ENCODE data around the gene G6PC3.

Gene G6PC3

DNA sequence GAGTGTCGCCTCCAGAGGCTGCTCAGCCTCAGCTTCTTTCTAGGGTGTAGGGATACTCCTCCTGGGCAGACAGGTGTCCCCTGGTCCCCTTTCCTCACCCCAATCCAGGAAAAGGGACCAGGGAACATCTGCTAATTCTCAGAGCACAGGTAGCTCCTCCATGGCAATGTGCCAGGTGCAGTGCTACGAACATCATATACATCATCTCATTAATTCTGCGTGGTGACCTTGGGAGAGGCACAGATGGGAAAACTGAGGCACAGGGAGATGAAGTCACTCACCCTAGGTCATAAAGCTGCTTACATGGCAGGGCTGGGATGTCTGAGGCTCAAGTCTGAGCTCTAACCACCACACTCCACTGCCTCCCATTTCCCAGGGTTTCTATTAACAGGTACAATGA lies 41.2 kb downstream of the G6PC3 start:
- Histone ChIP-seq H3K9me3 (replicated peaks in 1 of 11) (no peaks in the 10 kb centered on the region), H3K9ac (peak overlapping the region; percentile 27 to 84 (median 74); a peak in 16 of 22 replicates), H3K27me3 (no peaks in the 10 kb centered on the region), H3K36me3 (peaks cover 0 to 26% (median 11%) of the 10 kb centered on the region in 11 experiments; a peak in 11 of 22 replicates), H4K20me1 (peaks cover 33 to 100% (median 84%) of the 10 kb centered on the region in 11 experiments; a peak in 19 of 22 replicates), H3K4me2 (peak overlapping the region; percentile 96 to 100 (median 99)), H3K4me3 (peak overlapping the region in 6 of 10 experiments; percentile 50 to 73 (median 64); a peak in 7 of 20 replicates), H3K27ac (peak overlapping the region in 10 of 11 experiments; percentile 53 to 79 (median 74); a peak in 18 of 22 replicates), H3K4me1 (peaks cover 87 to 100% (median 99%) of the 10 kb centered on the region in 10 experiments)
- no peak for TF ChIP-seq Cebpa-rat (IDR thresholded peaks at IDR 0.05)

- H3K36me3 ChIP-seq, result peaks cover 0 to 33% (median 15%) of the 10 kb centered on the region in 11 experiments; a peak in 12 of 22 replicates
- no peaks in the 10 kb centered on the region for H3K27me3 ChIP-seq
- TF ChIP-seq Cebpa-rat (IDR thresholded peaks at IDR 0.05), result no peak
- peak overlapping the region in 10 of 11 experiments; percentile 3 to 84 (median 60); a peak in 14 of 22 replicates for H3K9ac ChIP-seq
- H3K4me2 ChIP-seq, result peak overlapping the region; percentile 96 to 100 (median 99)
- H3K4me3 ChIP-seq, result peak overlapping the region in 2 of 10 experiments; percentile 63 to 72; a peak in 2 of 20 replicates
- H3K27ac ChIP-seq, result peak overlapping the region in 10 of 11 experiments; percentile 2 to 79 (median 72); a peak in 17 of 22 replicates
- no peaks in the 10 kb centered on the region for H3K9me3 ChIP-seq (replicated peaks in 1 of 11)
- peaks cover 87 to 100% (median 99%) of the 10 kb centered on the region in 10 experiments for H3K4me1 ChIP-seq
- peaks cover 36 to 100% (median 86%) of the 10 kb centered on the region in 11 experiments; a peak in 19 of 22 replicates for H4K20me1 ChIP-seq
Observed at GRCh38 chr17:44112284-44113280, 42.0 kb downstream of the G6PC3 start.

GRCh38 chr17:44113382-44113781 lies 42.8 kb downstream of the G6PC3 start:
- H3K4me3 ChIP-seq, result no peak overlapping the region; a peak in 1 of 20 replicates
- H4K20me1 ChIP-seq, result peaks cover 43 to 100% (median 86%) of the 10 kb centered on the region in 11 experiments; a peak in 19 of 22 replicates
- no peak for TF ChIP-seq Cebpa-rat (IDR thresholded peaks at IDR 0.05)
- H3K27me3 ChIP-seq, result no peaks in the 10 kb centered on the region
- H3K9ac ChIP-seq, result peak overlapping the region in 7 of 11 experiments; percentile 3 to 84 (median 75); a peak in 10 of 22 replicates
- H3K4me1 ChIP-seq, result peaks cover 80 to 100% (median 99%) of the 10 kb centered on the region in 10 experiments
- peaks cover 0 to 38% (median 16%) of the 10 kb centered on the region in 11 experiments; a peak in 12 of 22 replicates for H3K36me3 ChIP-seq
- no peaks in the 10 kb centered on the region for H3K9me3 ChIP-seq (replicated peaks in 1 of 11)
- H3K27ac ChIP-seq, result peak overlapping the region in 8 of 11 experiments; percentile 13 to 79 (median 74); a peak in 10 of 22 replicates
- H3K4me2 ChIP-seq, result peak overlapping the region; percentile 96 to 100 (median 99)

DNA sequence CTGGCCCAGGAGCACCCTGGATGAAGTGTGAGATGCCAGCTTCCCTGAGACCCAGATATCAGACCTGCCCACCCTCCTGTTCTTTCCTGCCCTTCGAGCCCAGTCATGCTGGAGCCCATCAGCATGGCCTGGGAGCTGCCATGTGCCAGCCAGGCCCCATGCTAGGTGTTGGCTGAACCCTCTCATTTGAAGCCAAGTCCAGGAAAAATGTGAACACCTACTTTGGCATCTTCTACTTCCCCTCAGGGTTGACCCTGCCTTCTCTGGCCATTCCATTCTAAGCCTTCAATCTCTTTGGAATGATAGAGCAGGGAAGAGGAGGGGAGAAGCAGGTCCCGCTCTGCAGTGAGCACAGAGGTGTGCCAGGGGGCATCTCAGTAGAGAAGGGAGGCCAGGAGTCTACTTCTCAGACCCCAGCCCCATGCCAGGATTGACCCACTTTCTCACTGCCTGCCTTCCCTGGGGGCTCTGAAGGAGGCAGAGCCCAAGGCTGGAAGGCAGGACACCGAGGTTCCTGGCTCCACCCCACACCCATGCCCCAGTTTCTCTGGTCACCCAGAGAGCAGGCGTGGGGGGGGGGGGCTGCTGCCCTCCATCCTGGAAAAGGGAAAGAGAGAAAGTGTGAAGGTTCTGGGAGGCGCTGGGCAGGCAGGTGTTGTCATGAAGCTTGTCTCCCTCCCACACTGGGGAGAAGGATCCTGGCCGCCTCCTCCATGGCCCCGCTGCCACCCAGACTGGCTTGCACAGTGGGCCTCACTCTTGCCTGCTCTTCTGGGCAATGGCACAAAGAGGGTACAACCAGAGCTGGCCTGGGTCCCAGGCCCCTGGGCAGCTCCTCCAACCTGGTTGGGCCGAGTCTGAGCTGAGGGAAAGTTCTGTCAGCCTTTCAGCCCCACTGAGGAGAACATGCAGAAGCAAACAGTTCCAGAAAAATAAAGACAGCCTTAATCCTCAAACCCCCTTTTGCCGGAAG lies 43.6 kb downstream of the G6PC3 start:
- no peak for TF ChIP-seq Cebpa-rat (IDR thresholded peaks at IDR 0.05)
- H3K9ac ChIP-seq, result peak overlapping the region in 4 of 11 experiments; percentile 7 to 75 (median 44); a peak in 6 of 22 replicates
- H4K20me1 ChIP-seq, result peaks cover 45 to 100% (median 86%) of the 10 kb centered on the region in 11 experiments; a peak in 20 of 22 replicates
- no peaks in the 10 kb centered on the region for H3K9me3 ChIP-seq (replicated peaks in 1 of 11)
- H3K36me3 ChIP-seq, result peaks cover 0 to 38% (median 16%) of the 10 kb centered on the region in 11 experiments; a peak in 12 of 22 replicates
- H3K27me3 ChIP-seq, result no peaks in the 10 kb centered on the region
- H3K4me3 ChIP-seq, result no peak overlapping the region; a peak in 1 of 20 replicates
- peak overlapping the region; percentile 96 to 100 (median 99) for H3K4me2 ChIP-seq
- peak overlapping the region in 6 of 11 experiments; percentile 17 to 79 (median 53); a peak in 7 of 22 replicates for H3K27ac ChIP-seq
- peaks cover 72 to 100% (median 98%) of the 10 kb centered on the region in 10 experiments for H3K4me1 ChIP-seq

GRCh38 chr17:44115585-44116415 lies 45.3 kb downstream of the G6PC3 start:
- peak overlapping the region; percentile 96 to 100 (median 99) for H3K4me2 ChIP-seq
- H3K27me3 ChIP-seq, result no peaks in the 10 kb centered on the region
- H4K20me1 ChIP-seq, result peaks cover 39 to 100% (median 86%) of the 10 kb centered on the region in 11 experiments; a peak in 20 of 22 replicates
- no peak for TF ChIP-seq Cebpa-rat (IDR thresholded peaks at IDR 0.05)
- H3K9ac ChIP-seq, result peak overlapping the region in 10 of 11 experiments; percentile 21 to 75 (median 43); a peak in 18 of 22 replicates
- peak overlapping the region in 8 of 11 experiments; percentile 5 to 79 (median 58); a peak in 15 of 22 replicates for H3K27ac ChIP-seq
- no peaks in the 10 kb centered on the region for H3K9me3 ChIP-seq (replicated peaks in 1 of 11)
- peak overlapping the region in 1 of 10 experiments; percentile 19; a peak in 2 of 20 replicates for H3K4me3 ChIP-seq
- peaks cover 0 to 38% (median 17%) of the 10 kb centered on the region in 11 experiments; a peak in 13 of 22 replicates for H3K36me3 ChIP-seq
- peaks cover 56 to 99% (median 94%) of the 10 kb centered on the region in 10 experiments for H3K4me1 ChIP-seq

DNA sequence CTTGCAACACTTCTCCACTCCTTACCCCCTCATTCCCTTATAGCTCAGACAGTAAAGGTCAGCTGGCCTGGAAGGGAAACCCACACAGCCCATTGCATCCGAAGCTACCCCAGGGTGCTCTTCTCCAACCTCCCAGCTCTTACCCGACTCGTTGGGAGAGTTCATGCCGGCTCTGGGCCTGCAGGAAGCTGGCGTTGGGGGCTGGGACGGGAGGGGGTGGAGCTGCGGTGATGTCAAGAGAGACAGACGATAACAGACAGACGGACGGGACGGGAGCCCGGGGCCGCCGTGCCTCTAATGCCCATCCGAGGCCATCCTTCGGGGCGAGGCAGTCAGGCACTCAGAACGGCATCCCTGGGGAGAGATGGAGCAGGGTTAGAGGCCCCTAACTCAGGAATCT lies 46.8 kb downstream of the G6PC3 start:
- H3K27me3 ChIP-seq, result no peaks in the 10 kb centered on the region
- TF ChIP-seq Cebpa-rat (IDR thresholded peaks at IDR 0.05), result no peak
- no peaks in the 10 kb centered on the region for H3K9me3 ChIP-seq (replicated peaks in 1 of 11)
- no peak overlapping the region for H3K4me3 ChIP-seq
- H3K9ac ChIP-seq, result peak overlapping the region in 2 of 11 experiments; percentile 5 to 75; a peak in 3 of 22 replicates
- H3K36me3 ChIP-seq, result peaks cover 0 to 38% (median 17%) of the 10 kb centered on the region in 11 experiments; a peak in 13 of 22 replicates
- peaks cover 42 to 96% (median 84%) of the 10 kb centered on the region in 11 experiments; a peak in 20 of 22 replicates for H4K20me1 ChIP-seq
- peak overlapping the region in 8 of 11 experiments; percentile 15 to 100 (median 99); a peak in 7 of 22 replicates for H3K4me2 ChIP-seq
- H3K27ac ChIP-seq, result peak overlapping the region in 1 of 11 experiments; percentile 79; a peak in 2 of 22 replicates
- peaks cover 56 to 100% (median 95%) of the 10 kb centered on the region in 10 experiments for H3K4me1 ChIP-seq

All from BLaER1 treated with 17β-estradiol and CSF1 and Interleukin-3, amounts not matched to agents 10 nM and 100 nM (cell line).